ENCODE data around the gene CCDC183. TPM values are rescaled to one million over a fixed set of nuclear protein-coding genes. Genes with fewer than 3 reads are reported as not detected.

Gene CCDC183
- total RNA-seq, 4 donors from 2014 or later: 1.4 to 3.4 (median 2.0) TPM; not detected in 1

DNA sequence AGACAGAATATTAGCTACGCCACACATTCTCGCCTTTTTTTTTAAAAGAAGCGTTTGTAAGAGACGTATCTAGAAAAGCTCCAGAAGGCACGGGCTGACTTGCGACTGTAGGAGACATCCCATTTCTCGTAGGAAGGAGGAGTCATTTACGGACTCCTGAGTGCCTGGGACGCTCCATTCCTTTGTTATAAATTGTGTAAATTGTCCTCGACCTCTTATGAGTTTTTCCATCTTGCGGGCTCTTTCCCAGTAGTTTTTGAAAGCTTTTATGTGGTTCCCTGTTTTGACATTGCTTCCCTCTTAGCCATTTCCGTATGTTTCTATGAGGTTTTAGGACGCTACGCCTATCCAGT is 12.6 kb downstream of the CCDC183 start:
- Histone ChIP-seq H3K9me3 (no peaks in the 10 kb centered on the region), H3K4me1 (peaks cover 0 to 57% (median 25%) of the 10 kb centered on the region in 3 donors), H3K27ac (peak overlapping the region in 3 of 4 donors; percentile 85 to 94 (median 88)), H3K27me3 (no peaks in the 10 kb centered on the region), H3K36me3 (peaks cover 0 to 44% of the 10 kb centered on the region in 2 donors), H3K4me3 (peak overlapping the region; percentile 97 to 99)
- TF ChIP-seq POLR2A (IDR thresholded peaks at IDR 0.05) (no peak), EP300 (IDR thresholded peaks at IDR 0.05) (no peak), POLR2AphosphoS5 (IDR thresholded peaks at IDR 0.05) (no peak)
- TF ChIP-seq, protein P1, sequence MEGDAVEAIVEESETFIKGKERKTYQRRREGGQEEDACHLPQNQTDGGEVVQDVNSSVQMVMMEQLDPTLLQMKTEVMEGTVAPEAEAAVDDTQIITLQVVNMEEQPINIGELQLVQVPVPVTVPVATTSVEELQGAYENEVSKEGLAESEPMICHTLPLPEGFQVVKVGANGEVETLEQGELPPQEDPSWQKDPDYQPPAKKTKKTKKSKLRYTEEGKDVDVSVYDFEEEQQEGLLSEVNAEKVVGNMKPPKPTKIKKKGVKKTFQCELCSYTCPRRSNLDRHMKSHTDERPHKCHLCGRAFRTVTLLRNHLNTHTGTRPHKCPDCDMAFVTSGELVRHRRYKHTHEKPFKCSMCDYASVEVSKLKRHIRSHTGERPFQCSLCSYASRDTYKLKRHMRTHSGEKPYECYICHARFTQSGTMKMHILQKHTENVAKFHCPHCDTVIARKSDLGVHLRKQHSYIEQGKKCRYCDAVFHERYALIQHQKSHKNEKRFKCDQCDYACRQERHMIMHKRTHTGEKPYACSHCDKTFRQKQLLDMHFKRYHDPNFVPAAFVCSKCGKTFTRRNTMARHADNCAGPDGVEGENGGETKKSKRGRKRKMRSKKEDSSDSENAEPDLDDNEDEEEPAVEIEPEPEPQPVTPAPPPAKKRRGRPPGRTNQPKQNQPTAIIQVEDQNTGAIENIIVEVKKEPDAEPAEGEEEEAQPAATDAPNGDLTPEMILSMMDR (IDR thresholded peaks at IDR 0.05): no peak
- WGBS, 2 donors (ENCODE audit: low coverage in 1 of 2): 7 to 20% methylated on average over 7 to 14 of the region's 14 CpGs
- ATAC-seq: no peak

DNA sequence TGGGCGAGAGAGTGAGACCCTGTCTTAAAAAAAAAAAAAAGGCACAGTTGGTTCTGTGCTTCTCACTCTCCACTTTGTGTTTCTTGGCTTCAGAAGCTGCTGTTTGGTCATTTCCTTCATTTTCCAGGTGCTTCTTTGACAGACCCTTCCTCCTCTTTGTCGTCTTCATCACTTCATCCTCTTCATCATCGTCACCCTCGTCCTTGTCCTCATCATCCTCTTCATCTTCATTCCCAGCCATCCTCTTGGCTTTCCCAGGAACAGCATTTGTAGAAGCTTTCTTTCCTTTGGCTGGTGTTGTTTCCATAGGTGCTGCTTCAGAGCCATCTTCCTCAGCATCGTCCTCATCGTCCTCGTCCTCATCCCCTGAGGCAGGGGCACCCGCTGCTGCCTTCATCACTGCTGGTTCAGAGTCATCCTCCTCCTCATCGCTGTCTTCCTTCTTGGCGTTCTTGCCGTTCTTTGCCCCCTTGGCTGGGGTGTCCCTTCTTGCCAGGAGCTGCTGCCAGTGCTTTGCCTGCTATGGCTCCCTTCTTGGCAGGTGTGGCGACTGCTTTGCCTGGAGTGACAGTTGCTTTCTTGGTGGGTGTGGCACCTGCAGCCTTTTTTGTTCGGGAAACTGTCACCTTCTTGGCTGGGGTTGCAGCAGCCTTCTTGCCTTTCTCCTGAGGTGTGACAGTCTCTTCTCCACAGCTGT is 18.7 kb downstream of the CCDC183 start:
- no peak overlapping the region for H3K4me3 ChIP-seq
- H3K4me1 ChIP-seq: peaks cover 0 to 25% (median 3%) of the 10 kb centered on the region in 3 donors
- no peak overlapping the region for H3K27ac ChIP-seq
- WGBS, 2 donors (ENCODE audit: low coverage in 1 of 2): 88 to 91% methylated on average over 11 to 13 of the region's 13 CpGs
- TF ChIP-seq EP300 (IDR thresholded peaks at IDR 0.05): no peak
- no peak for TF ChIP-seq POLR2A (IDR thresholded peaks at IDR 0.05)
- no peak for TF ChIP-seq POLR2AphosphoS5 (IDR thresholded peaks at IDR 0.05)
- TF ChIP-seq, protein P1 (IDR thresholded peaks at IDR 0.05): no peak
- no peaks in the 10 kb centered on the region for H3K9me3 ChIP-seq
- peaks cover 0 to 45% of the 10 kb centered on the region in 2 donors for H3K36me3 ChIP-seq
- no peak for ATAC-seq
- no peaks in the 10 kb centered on the region for H3K27me3 ChIP-seq

DNA sequence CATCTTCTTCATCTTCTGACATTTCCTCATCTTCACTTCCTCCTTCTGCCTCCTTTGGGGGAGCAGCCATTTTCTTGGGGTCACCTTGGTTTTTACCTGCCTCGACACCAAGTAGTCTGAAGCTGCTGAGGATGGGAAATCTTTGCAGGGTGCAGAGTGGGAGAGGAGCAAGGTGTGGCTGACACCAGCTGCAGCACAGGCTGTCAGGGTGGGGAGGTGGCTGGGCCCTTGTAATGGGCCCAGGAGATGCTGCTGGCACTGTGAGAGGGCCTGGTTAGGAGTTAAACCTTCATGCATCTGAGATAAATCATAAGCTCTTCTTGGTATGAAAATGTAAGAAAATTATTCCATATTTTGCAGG is 19.3 kb downstream of the CCDC183 start:
- 0% methylated on average over 1 of the region's 1 CpG; no CpG with 5 or more reads in 1 of the 2 donors for WGBS, 2 donors (ENCODE audit: low coverage in 1 of 2)
- Histone ChIP-seq H3K9me3 (no peaks in the 10 kb centered on the region), H3K27ac (no peak overlapping the region), H3K27me3 (no peaks in the 10 kb centered on the region), H3K4me3 (no peak overlapping the region), H3K4me1 (peaks cover 0 to 20% (median 0%) of the 10 kb centered on the region in 3 donors), H3K36me3 (peaks cover 0 to 40% of the 10 kb centered on the region in 2 donors)
- ATAC-seq: no peak
- TF ChIP-seq POLR2A (IDR thresholded peaks at IDR 0.05) (no peak), EP300 (IDR thresholded peaks at IDR 0.05) (no peak), POLR2AphosphoS5 (IDR thresholded peaks at IDR 0.05) (no peak)

DNA sequence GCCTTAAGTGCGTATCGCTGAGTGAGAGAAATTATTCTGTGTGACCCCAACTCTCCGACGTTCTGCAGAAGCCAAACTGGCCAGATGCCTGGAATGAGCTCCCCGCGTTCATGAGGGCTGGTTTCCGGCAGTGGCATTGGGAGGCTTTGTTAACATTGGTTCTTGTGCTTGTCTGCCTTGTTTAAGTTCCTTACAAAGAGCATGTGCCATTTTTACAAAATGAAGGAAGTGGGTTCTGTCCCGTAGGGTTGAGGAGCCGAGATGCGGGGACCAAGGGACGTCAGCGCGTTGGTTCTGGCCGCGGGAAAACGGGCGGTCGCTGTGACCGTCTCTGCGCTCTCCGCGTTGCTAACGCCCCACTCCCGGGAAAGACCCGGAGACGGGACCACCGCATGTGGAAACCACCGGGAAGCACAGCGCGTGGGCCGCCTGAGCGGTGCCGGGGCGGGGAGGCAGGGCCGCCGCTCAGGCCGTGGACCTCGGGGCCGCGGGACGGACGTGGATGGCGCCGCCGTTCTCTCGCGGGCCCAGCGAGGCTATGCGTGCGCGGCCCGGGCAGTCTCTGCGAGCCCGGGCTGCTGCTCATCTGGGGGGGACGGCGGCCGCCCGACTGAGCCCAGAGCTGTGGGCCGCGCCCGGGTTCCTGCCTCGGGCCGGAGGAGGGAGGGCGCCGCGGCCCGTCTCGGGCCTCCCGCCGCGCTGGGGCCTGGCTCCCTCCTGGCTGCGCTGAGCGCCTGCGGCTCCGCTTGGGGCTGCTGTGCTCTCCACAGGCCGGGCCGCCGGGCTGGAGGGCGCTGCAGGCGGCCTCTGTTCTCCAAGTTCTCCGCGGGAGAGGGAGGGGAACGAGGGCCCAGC is 25.1 kb downstream of the CCDC183 start:
- peak; percentile 69 for ATAC-seq
- H3K4me3 ChIP-seq: peak overlapping the region; percentile 18 to 51
- H3K9me3 ChIP-seq: no peaks in the 10 kb centered on the region
- 26 to 49% methylated on average over 5 to 7 of the region's 83 CpGs for WGBS, 2 donors (ENCODE audit: low coverage in 1 of 2)
- TF ChIP-seq POLR2AphosphoS5 (IDR thresholded peaks at IDR 0.05) (no peak), EP300 (IDR thresholded peaks at IDR 0.05) (no peak), POLR2A (IDR thresholded peaks at IDR 0.05) (no peak)
- TF ChIP-seq, protein P1 (IDR thresholded peaks at IDR 0.05): no peak
- peaks cover 0 to 22% (median 0%) of the 10 kb centered on the region in 3 donors for H3K4me1 ChIP-seq
- H3K36me3 ChIP-seq: peaks cover 0 to 38% of the 10 kb centered on the region in 2 donors
- no peaks in the 10 kb centered on the region for H3K27me3 ChIP-seq
- H3K27ac ChIP-seq: peak overlapping the region in 2 of 4 donors; percentile 35 to 56

DNA sequence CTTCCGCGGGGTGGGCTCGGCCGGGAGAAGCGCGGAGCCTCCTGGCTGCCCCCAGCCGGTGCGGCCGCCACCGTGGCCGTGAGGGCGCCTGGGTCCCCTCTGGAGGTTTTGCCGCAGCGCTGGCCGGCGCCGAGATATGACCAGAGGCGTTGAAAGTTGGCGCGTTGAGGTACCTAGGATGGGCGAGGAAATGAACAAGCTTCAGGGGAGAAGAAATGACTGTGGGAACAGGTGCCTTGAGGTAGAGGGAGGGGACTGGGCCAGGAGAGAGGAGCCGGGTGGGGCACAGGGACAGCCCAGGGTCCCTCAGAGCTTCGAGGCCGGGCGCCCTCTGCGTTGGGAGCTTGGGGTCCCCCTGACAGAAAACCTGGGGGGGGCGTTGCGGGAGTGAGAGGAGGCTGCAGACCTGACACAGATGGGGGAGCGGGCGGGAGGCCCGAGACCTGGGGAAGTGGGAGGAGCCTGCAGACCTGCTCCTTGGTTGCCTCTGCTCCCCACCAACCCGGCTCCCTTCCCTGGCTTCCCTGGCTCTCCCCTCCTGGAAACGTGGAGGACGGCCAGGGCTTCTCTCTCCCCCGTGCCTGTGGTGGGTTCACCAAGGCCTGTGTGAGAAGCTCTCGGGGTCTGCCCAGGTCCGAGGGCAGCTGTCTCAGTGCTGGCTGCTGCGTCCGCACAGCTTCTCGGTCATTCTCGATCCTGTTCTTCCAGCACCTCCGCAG is 25.8 kb downstream of the CCDC183 start:
- H3K4me3 ChIP-seq: peak overlapping the region in 1 of 2 donors; percentile 51
- H3K27ac ChIP-seq: peak overlapping the region in 2 of 4 donors; percentile 35 to 56
- H3K36me3 ChIP-seq: peaks cover 0 to 46% of the 10 kb centered on the region in 2 donors
- ATAC-seq: no peak
- peaks cover 0 to 22% (median 0%) of the 10 kb centered on the region in 3 donors for H3K4me1 ChIP-seq
- no peaks in the 10 kb centered on the region for H3K9me3 ChIP-seq
- no peak for TF ChIP-seq EP300 (IDR thresholded peaks at IDR 0.05)
- TF ChIP-seq POLR2AphosphoS5 (IDR thresholded peaks at IDR 0.05): no peak
- TF ChIP-seq POLR2A (IDR thresholded peaks at IDR 0.05): no peak
- TF ChIP-seq, protein P1 (IDR thresholded peaks at IDR 0.05): no peak
- no peaks in the 10 kb centered on the region for H3K27me3 ChIP-seq
- WGBS, 2 donors (ENCODE audit: low coverage in 1 of 2): 86 to 100% methylated on average over 1 to 4 of the region's 42 CpGs

All from gastroesophageal sphincter (tissue), 4 donors.